ENCODE data around the gene MAFG.
A peak's percentile ranks its signal among the peaks of the same experiment; 100 is the strongest.

MAFG gene

GRCh38 chr17:81914103-81914850 is 13.3 kb downstream of the MAFG start:
- TF ChIP-seq CTCF (IDR thresholded peaks at IDR 0.05; ENCODE audit: insufficient read depth, low read depth, low read length, missing control alignments), result no peak
- H3K4me3 ChIP-seq (ENCODE audit: low read depth, low read length), result no peak overlapping the region
- DNase-seq (ENCODE audit: low read depth), result no peak

GRCh38 chr17:81913394-81914102 is 14.0 kb downstream of the MAFG start:
- no peak for TF ChIP-seq CTCF (IDR thresholded peaks at IDR 0.05; ENCODE audit: insufficient read depth, low read depth, low read length, missing control alignments)
- no peak overlapping the region for H3K4me3 ChIP-seq (ENCODE audit: low read depth, low read length)
- DNase-seq (ENCODE audit: low read depth), result no peak

GRCh38 chr17:81912441-81913309 is 14.9 kb downstream of the MAFG start:
- no peak overlapping the region for H3K4me3 ChIP-seq (ENCODE audit: low read depth, low read length)
- no peak for DNase-seq (ENCODE audit: low read depth)
- no peak for TF ChIP-seq CTCF (IDR thresholded peaks at IDR 0.05; ENCODE audit: insufficient read depth, low read depth, low read length, missing control alignments)

- no peak overlapping the region for H3K4me3 ChIP-seq (ENCODE audit: low read depth, low read length)
- DNase-seq (ENCODE audit: low read depth), result no peak
- no peak for TF ChIP-seq CTCF (IDR thresholded peaks at IDR 0.05; ENCODE audit: insufficient read depth, low read depth, low read length, missing control alignments)
These were observed 15.6 kb downstream of the MAFG start for GRCh38 chr17:81911969-81912368.

GRCh38 chr17:81911277-81911961 is 16.1 kb downstream of the MAFG start, which contains the start of gene PCYT2:
PCYT2 (minus strand) TSS chr17:81911399; CDS start chr17:81911355, 44 bp downstream.
- H3K4me3 ChIP-seq (ENCODE audit: low read depth, low read length), result peak within 1 kb of the TSS; percentile 82
- peak; percentile 94 for DNase-seq (ENCODE audit: low read depth)
- peak; percentile 5 for TF ChIP-seq CTCF (IDR thresholded peaks at IDR 0.05; ENCODE audit: insufficient read depth, low read depth, low read length, missing control alignments)

GRCh38 chr17:81910840-81911276 is 16.7 kb downstream of the MAFG start:
- peak overlapping the region; percentile 82 for H3K4me3 ChIP-seq (ENCODE audit: low read depth, low read length)
- DNase-seq (ENCODE audit: low read depth), result no peak
- no peak for TF ChIP-seq CTCF (IDR thresholded peaks at IDR 0.05; ENCODE audit: insufficient read depth, low read depth, low read length, missing control alignments)
